ENCODE data around the gene SLC26A2.

Gene SLC26A2

DNA sequence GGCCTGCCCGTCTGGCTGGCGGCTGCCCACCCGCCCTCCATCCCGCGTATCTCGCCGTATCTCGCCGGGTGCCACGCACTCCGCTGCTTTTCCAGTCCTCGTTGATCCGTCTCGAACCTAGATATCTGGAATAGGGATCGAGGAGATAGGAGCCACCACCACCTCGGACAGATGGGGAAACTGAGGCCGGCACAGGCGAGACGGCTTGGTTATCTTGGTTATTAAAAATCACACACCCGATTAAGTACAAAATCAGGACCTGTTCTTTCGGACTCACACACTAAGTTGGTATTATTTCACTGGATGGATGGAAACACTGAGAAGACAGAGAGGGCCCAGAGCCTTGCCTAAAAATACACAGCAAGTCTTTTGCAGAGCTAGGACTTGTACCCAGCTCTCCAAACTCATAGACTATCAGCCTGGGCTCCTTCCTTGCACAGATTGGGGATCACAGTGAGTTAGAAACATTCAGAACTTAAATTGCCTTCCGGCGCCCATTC lies 678 bp downstream of the SLC26A2 start:
- no peak for DNase-seq (ENCODE audit: low read depth, low spot score)

DNA sequence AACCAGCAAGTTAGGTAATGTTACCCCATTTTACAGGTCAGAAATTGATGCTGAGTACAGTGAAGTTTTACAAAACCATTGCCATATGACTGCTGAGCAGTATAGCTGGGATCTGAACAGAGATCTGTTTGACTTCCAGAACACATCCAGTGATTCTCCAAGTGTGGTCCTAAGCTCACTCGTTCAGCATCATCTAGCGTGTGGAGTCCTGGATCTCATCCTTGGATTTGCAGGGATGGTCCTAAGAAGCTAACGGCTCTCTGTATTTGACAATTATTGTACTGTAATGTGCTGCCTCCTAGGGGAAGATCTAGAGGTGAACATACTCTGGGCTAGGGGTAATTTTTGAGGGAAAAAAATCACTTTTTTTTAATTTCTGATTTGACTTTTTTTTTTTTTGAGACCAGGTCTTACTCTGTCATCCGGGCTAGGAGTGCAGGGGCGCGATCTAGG lies 1.4 kb downstream of the SLC26A2 start:
- DNase-seq (ENCODE audit: low read depth, low spot score) = no peak

DNA sequence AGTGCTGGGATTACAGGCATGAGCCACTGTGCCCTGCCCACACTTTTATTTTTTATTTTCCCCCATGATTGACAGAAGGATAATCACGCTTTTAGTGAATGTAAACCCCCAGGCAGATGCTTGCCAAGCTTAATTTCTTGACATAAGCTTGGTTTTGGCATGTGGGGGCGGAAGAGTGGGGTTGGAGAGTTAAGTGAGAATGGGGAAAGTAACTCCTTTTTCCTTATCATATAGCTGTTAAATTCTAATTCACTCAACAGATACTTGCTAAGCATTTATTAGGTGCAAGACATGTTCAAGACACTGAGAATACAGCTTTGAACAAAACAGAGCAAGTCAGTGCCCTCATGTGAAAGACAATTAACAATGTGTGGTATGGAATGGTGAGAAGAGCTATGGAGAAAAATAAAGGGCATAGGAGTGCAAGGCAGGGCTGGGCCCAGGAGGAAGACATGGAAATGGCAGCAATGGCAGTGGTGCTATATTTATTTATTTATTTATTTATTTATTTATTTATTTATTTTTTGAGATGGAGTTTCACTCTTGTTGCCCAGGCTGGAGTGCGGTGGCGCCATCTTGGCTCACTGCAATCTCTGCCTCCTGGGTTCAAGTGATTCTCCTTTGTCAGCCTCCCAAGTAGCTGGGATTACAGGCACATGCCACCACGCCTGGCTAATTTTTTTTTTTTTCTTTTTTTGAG lies 2.2 kb downstream of the SLC26A2 start:
- DNase-seq (ENCODE audit: low read depth, low spot score) = no peak

DNA sequence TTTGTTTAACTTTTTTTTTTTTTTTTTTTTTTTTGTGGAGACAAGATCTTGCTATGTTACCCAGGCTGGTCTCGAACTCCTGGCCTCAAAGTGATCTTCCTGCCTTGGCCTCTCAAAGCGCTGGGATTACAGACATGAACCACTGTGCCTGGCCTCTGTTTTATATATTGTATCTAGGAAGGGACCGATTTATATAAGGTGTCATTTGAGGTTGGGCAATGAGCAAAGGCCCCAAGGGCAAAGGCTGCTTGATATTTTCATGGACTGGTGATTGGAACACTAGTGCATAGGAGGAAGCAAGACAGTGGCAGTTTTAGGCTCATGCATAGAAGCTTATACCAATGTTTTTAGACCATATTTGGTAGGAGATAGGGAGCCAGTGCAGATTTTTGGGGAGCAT lies 3.2 kb downstream of the SLC26A2 start:
- no peak for DNase-seq (ENCODE audit: low read depth, low spot score)

DNA sequence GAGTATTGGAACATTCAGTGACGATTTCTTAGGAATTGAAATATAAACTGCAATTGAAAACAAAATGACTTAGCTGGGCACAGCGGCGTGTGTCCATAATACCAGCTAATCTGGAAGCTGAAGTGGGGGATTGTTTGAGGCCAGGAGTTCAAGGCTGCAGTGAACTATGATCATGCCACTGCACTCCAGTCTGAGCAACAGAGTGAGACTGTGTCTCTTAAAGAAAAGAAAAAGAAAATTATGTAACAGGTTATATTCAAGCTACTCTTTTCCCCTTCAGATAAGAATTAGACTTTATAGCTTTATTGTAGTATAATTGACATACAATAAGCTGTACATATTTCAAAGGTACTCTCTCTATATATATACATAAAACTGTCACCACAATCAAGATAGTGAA lies 6.4 kb downstream of the SLC26A2 start:
- no peak for DNase-seq (ENCODE audit: low read depth, low spot score)

DNA sequence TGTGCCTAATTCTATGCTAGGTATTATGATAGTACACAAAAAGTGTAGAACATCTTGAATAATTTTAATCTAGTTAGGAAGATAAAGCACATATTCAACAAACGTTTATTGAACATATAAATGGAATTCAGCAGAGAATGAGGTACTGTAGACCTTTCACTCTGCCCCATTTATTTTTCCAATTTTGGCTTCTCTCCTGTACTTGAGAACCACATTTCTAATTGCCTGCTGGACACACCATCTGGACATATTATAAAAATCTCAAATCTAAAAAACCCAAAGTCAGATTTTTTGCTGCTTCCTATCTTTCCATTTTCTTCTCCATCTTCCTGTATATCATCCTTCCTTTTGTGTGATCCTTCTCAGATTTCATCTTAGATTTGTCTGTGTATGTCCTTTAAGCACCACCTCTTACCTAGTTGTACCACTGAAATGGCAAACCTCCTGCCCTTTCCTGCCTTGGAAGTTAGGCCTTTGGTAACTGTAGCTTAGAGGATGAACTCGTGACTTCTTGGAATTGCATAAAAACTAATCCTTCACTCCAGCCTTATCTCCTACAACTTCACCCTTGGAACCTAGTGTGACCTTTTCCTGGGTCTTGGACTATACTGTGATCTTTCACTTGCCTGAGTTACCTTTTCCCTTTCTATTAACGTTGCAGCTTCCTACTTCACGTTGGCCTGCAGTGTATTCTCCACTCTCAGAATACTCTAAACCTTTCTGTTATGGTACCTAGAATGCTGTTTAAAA lies 8.8 kb downstream of the SLC26A2 start:
- no peak for DNase-seq (ENCODE audit: low read depth, low spot score)

DNA sequence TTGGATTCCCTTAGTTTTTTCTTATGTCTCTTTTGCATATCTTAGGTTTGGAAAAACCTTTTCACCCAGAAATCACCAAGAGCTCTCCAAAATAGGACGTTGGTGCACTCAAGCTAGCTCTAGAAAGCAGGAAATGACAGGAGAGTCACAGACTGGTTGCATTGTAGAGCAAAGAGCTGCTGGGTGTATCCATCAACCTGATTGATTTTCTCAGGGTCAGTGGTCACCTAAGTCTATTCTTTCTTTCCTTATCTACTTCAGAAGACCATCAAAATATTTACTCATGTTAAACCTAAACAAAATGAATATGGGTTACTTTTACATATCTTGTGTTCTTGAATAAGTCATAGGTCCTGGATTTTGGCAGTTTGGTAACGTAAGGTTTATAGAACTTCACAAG lies 14.9 kb downstream of the SLC26A2 start:
- DNase-seq (ENCODE audit: low read depth, low spot score) = no peak

DNA sequence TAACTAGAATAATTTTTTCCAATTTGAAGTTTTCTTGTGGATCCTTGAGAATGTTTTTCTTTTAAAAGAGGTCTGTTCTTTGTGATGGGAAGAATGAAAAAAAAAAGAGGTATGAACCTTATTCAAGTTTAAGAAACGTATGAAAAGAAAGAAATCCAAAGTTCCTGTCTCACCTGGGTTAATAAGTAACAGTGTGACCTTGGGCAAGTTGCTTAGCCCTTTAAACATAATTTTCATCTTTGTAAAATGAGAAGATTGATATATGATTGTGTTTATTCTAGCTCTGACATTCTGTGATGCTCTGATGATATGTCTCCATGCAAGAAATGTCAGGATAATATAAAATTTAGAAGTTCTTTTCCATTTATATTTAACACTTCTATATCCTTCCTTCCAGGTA lies 19.3 kb downstream of the SLC26A2 start:
- DNase-seq (ENCODE audit: low read depth, low spot score) = no peak

DNA sequence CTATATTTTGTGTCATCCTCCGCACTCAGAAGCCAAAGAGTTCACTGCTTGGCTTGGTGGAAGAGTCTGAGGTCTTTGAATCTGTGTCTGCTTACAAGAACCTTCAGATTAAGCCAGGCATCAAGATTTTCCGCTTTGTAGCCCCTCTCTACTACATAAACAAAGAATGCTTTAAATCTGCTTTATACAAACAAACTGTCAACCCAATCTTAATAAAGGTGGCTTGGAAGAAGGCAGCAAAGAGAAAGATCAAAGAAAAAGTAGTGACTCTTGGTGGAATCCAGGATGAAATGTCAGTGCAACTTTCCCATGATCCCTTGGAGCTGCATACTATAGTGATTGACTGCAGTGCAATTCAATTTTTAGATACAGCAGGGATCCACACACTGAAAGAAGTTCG lies 20.6 kb downstream of the SLC26A2 start:
- no peak for DNase-seq (ENCODE audit: low read depth, low spot score)

DNA sequence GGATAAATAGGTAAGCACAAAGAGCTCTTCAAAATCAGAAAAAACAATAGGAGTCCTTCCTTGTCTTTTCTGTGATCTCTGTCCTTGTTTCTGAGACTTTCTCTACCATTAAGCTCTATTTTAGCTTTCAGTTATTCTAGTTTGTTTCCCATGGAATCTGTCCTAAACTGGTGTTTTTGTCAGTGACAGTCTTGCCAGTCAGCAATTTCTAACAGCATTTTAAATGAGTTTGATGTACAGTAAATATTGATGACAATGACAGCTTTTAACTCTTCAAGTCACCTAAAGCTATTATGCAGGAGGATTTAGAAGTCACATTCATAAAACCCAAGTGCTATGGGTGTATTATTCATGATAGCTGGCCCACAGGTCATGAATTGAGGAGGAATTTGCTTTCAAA lies 21.9 kb downstream of the SLC26A2 start:
- no peak for DNase-seq (ENCODE audit: low read depth, low spot score)

DNA sequence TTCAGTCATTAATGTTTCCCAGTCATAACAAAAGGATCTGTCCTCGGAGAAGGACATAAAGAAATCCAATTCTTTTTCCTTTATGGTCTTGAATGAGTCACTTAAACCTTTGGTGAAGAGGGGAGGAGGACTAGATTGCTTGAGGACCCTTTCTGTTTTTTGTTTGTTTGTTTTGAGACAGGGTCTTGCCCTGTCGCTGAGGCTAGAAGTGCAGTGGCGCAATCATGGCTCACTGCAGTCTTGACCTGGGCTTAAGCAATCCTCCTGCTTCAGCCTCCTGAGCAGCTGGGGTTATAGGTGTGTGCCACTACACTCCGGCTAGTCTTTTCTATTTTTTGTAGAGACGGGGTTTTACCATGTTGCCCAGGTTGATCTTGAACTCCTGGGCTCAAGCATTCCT lies 27.6 kb downstream of the SLC26A2 start:
- no peak for DNase-seq (ENCODE audit: low read depth, low spot score)

DNA sequence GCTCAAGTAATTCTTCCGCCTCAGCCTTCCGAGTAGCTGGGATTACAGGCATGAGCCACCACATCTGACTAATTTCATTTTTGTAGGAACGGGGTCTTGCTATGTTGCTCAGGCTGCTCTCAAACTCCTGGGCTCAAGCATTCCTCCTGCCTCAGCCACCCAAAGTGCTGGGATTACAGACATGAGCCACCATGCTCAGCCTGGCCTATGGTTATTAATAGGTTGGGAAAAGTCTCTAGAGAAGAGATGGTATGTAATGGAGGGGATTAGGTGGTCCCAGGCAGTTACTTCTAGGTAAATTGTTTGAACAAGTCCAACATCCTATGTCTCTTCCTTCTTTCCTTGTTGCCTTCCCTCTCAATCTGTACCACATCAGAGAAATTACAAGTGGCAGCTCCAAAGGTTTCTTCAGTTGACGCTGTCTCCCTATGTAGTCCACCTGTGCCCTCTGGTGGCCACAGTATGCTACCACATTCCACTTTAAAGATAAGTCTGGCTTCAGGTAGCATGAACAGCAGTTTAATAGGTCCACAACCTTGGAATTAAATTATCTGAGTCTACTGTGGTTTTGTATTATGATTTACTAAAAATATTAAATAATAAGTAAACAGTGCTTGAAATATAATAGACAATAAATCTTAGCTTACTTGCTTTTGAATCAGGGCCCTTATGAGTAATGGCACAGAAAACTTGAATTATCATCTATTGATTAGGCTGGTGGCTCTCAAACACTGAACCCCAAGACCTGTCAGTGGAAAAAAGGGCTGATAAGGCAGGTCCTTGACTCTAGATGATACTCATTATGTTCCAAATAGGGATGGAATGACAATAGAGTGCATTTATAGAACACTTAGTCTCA lies 30.2 kb downstream of the SLC26A2 start:
- peak; percentile 27 for DNase-seq (ENCODE audit: low read depth, low spot score)

DNA sequence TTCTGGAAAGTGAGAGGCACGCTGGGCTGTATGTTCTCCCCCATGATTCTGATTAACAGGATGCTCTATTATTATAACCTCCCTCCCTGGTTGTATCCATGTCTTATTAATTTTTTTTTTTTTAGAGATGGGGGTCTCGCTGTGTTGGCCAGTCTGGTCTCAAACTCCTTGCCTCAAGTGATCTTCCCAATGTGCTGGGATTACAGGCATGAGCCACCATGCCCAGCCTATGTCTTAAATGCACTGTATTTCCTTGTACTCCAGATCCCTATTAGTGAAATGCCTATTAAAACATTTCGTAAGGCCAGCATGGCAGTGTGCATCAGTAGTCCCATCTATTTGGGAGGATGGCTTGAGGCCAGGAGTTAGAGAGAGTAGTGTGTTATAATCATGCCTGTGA lies 32.9 kb downstream of the SLC26A2 start:
- no peak for DNase-seq (ENCODE audit: low read depth, low spot score)

DNA sequence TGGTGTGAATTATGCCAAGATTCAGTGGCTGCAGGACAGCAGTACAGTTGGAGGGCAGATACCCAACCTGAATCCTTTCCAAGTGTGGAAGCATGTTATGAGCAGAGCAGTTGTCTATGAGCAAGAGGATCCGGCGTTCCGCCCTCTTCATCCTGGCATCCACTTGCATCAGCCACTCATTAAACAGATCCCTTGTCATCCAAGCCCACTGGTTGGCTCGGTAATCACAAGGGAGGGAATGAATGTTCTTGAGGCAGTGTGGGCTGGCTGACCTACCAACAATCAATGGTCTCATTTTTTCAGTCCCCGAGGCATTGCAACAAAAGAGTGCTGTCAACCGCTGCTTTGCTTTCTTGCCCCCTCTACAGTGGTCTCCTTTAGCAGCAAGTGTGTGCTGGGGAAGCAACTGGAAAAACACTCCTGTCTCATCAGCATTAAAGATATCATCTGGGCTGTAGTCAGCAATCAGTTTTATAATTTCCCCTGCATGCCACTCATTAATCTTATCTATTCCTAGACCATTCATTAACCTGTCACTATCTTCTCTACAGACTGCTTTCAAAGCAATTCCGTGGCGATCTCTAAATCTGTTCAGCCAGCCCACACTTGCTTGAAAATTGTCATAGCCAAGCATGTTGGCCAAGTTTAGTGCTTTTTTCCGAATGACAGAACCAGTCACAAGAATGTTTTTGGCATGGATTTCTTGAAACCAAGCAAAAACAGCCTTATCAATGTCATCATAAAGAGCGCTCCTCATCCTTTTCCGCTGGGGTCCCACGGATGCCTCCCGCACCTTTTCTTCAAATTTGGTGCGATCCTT lies 35.0 kb downstream of the SLC26A2 start:
- DNase-seq (ENCODE audit: low read depth, low spot score) = no peak

DNA sequence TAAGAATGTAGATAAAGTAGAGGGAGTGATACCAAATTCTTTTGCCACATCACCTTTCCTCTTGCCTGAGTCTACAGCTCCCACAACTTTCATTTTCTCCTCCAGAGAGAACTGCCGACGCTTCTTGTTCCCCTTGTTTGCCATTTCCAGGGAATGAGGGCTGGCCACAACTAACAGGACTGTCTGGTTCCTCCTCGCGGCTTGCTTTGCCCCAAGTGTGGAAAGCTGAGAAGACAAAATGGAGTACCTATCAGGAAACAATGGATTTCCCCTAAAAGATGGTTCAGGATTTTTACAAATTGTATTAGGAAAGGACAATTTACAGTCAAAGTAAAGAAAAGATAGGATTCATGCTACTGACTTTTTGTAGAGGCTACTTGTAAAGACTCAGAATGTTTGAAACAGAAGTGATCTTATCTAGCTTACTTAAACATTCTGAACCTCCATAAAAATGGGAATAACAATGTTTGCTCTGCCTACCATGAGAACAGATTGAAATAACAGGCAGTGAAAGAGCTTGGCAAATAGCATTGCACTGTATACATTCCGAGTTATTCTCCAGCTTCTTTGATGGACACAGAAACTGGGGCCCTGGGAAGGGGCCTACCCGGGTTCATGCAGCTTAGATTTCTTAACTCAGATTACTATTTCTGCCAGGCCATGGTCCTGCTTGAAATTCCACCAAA lies 35.8 kb downstream of the SLC26A2 start:
- no peak for DNase-seq (ENCODE audit: low read depth, low spot score)

DNA sequence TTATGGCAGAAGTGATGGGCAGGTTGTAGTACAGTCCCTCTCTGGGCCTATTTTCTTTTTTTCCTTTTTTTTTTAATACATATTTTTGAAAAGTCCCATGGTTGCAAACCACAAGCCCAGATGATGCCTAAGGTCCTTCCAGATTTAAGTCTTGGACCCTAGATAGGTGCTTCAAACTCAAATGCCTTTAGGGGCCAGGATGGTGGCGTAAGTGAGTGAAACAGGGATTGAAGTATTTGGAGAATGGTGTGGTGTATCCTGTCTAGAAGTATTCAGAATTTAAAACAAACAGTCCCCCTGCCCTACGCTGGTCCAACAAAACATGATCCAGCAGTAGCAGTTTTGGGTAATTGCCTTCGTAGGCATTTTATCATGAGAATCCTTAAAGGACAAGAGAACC lies 37.7 kb downstream of the SLC26A2 start:
- DNase-seq (ENCODE audit: low read depth, low spot score) = no peak

DNA sequence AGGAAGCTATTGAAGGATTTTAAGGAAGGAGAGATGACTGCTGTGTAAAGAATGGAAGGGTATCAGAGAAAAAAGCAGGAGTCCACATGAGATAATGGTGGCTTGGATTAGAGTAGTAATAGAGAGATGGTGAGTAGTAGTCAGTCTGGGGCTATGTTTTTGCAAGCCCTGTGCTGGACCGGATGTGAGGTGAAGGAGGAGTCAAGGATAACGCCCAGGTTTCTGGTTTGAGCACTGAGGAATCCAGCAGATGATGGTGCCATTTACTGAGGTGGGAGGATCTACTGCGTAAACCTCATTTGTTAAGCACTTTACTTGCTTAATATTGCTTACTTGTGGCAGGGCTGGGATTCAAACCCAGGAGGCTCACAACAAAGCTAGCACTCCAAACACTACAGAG lies 38.8 kb downstream of the SLC26A2 start:
- no peak for DNase-seq (ENCODE audit: low read depth, low spot score)

DNA sequence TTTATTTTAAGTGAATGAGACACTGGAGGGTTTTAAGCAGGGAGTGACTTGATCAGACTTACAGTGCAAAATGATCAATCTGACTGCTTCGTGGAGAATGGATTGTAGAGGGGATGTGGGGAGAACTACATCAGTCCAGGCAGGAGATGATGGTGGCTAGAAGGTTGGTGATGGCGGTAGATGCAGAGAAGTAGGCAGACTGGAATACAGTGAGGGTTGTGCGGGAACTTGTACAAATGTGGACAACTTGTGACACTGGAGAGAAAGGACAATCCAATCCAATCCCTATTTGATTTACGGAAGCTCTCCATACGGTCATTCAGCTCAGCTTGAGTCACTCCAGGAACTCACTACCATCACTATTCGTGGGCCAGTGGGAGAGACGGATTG lies 39.3 kb downstream of the SLC26A2 start:
- no peak for DNase-seq (ENCODE audit: low read depth, low spot score)

DNA sequence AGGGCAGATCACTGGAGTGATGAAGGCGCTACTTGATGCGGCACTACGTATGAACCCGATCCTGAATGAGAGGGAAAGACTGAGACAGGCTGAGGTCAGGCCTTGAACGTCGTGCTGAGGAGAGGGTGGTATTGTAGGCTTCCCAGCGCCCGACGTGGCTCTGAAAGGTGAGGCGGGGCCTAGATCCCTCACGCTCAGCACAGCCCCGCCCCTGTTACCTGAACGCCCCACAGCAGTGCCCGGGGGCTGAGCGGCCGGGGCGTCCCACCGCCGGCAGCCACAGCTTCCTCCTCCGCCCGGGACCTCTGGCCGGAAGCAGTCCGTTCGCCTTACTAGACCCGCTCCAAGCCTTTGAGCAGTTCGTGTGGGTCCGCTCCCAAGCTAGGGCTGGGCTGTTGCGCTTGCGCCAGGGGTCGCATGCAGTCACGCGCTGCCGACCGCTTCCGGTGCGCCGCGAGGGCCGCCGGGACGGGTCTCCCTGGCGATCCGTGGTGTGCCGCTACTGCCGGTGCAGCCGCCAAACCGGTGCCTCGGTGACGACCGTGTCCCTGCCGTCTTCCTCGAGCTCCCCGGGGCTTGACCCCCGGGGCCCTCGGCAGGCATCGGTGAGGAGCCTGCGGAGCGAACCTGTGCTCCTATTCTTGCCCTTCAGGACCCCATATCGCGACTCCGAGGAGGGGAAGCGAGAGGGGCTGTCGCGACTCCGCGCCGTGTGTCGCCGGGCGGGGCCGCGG lies 39.9 kb downstream of the SLC26A2 start, which contains the start of the genes HMGXB3 and TIGD6:
HMGXB3 (plus strand) TSS at position 484 of the 734 bp plus-strand sequence. CDS start 4,114 bp downstream, outside the sequence.
TIGD6 (minus strand) TSS at position 399 of the 734 bp plus-strand sequence. CDS start 4,306 bp downstream, outside the sequence.
- peak; percentile 84 for DNase-seq (ENCODE audit: low read depth, low spot score)
